Anterior cingulate cortex (tissue), 58 donors: ENCODE data around the gene TTLL13.
"Not testable (repeated sequence)": the region's sequence is repeated elsewhere in the genome, so short reads cannot be mapped to it uniquely, and the experiment has no call there.

Experiments
- DNase-seq, 58 donors: peaks; one replicate each; lab custom pipeline; 2025; lab: John Stamatoyannopoulos, UW

TTLL13 gene

GRCh38 chr15:90233387-90234095, 15.8 kb upstream of the TTLL13 start, which contains the start of gene CIB1:
CIB1 (minus strand) TSS chr15:90233941; CDS start chr15:90233885, 56 bp downstream.
- peak in 57 of 58 donors; percentile 63 to 99 (median 95) for DNase-seq

GRCh38 chr15:90234096-90234988, 15.0 kb upstream of the TTLL13 start, which contains the start of gene GDPGP1:
GDPGP1 (plus strand) TSS chr15:90234209; CDS start chr15:90240909, 6,700 bp downstream.
- DNase-seq, result peak in 3 of 58 donors; percentile 81 to 93 (median 83)

DNA sequence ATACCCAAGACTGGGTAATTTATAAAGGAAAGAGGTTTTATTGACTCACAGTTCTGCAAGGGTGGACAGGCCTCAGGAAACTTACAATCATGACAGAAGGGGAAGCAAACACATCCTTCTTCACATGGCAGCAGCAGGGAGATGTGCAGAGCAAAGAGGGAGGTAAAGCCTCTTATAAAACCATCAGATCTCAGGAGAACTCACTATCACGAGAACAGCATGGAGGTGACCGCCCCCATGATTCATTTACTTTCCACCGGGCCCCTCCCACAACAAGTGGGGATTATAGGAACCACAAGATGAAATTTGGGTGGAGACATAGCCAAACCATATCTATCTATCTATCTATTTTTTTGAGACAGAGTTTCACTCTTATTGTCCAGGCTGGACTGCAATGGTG, 10.0 kb upstream of the TTLL13 start:
- no peak for DNase-seq

DNA sequence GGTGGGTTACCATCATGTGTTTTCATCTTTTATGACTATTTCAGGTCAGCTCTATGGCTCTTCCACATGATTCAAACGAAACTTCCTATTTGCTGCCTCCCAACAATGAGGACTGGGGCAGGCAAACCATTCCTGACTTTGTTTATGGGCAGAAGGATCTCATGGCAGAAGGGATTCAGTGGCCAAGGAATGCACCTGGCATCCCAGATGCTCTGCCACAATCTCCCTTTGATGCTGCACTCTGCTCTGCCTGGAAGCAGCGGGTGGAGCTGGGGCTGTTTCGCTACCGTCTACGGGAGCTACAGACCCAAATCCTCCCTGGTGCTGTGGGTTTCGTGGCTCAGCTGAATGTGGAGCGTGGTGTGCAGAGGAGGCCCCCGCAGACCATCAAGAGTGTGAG, 8.5 kb upstream of the TTLL13 start:
- no peak for DNase-seq

DNA sequence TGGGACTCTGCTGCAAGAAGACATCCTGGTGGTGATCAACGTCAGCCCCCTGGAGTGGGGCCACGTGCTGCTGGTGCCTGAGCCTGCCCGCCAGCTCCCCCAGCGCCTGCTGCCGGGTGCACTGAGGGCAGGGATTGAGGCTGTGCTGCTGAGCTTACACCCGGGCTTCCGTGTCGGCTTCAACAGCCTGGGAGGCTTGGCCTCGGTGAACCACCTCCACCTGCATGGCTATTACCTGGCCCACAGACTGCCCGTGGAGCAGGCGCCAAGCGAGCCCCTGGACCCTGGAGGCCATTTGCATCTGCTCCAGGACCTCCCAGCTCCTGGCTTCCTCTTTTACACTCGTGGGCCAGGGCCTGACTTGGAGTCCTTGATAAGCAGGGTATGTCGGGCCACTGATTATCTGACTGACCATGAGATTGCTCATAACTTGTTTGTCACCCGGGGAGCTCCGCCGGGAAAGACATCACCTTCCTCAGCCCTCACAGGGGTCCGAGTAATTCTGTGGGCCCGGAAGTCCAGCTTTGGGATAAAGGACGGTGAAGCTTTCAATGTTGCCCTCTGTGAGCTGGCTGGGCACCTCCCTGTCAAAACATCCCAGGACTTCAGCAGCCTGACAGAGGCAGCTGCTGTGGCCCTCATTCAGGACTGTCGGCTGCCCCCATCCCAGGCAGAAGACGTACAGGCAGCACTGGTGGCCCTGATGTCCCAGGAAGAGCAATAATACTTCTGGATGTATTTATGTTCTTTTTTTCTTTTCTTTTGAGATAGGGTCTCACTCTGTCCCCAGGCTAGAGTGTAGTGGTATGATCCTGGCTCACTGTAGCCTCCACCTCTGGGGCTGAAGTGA, 7.8 kb upstream of the TTLL13 start:
- DNase-seq, result no peak

DNA sequence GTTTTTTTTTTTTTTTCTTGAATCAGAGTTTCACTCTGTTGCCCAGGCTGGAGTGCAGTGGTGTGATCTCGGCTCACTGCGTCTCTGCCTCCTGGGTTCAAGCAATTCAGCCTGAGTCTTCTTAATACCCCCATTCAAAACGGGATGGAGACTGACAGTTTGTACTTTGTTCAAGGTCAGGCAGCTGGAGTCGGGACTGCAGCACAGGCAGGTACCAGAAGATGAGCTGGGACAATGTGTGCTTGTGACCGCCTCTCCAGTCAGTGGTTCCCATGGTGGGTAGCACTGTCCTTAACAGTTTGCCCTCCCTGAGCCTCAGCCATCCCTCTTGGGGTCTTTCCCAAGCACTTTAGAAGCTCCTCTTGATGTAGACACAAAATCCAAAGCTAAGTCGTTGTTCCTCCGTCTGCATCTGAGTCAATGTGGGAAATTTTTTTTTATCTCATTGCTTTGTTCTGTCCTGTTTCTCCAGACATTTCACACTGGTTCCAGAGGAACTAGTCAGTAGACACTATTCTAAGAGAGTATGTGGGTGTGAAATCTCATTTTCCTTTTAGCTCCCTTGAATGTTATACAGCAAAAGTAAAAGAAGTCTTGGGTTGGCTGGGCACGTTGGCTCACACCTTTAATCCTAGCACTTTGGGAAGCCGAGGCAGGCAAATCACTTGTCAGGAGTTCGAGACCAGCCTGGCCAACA, 5.3 kb upstream of the TTLL13 start:
- DNase-seq, result peak in 3 of 58 donors; percentile 2 to 56 (median 22)

GRCh38 chr15:90248789-90249202, 560 bp upstream of the TTLL13 start:
- peak in 13 of 58 donors; percentile 9 to 58 (median 24) for DNase-seq

GRCh38 chr15:90257776-90258175, 8.4 kb downstream of the TTLL13 start:
- DNase-seq, result no peak

GRCh38 chr15:90259524-90259923, 10.2 kb downstream of the TTLL13 start:
- no peak for DNase-seq

DNA sequence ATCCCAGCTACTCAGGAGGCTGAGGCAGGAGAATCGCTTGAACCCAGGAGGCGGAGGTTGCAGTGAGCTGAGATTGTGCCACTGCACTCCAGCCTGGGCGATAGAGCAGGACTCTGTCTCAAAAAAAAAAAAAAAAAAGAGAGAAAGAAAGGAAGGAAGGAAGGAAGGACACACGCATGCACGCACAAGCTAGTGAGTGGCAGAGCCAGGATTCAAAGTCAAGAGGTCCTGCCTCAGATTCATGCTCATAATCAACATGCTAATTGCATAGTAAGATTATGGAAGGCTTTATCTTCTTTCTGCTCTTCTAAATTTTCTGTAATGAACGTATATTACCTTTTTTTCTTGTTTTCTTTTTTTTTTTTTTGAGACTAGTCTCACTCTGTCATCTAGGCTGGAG, 11.4 kb downstream of the TTLL13 start:
- DNase-seq, result not testable (repeated sequence)

DNA sequence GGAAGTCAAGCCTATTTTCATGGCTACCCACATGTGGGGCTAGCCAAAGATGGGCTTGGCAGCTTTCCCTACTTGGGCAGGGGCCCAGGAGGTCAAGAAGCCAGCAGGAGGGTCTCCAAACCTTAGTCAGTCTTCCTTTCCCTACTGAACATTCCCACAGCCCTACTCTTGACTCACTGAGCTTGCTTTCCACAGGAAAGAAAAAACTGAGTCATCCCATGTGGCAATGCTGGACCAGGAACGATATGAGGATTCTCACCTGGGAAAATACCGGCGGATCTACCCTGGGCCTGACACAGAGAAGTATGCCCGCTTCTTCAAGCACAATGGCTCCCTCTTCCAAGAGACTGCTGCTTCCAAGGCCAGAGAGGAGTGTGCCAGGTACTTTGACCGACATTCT, 12.5 kb downstream of the TTLL13 start:
- peak in 1 of 58 donors; percentile 2 for DNase-seq

DNA sequence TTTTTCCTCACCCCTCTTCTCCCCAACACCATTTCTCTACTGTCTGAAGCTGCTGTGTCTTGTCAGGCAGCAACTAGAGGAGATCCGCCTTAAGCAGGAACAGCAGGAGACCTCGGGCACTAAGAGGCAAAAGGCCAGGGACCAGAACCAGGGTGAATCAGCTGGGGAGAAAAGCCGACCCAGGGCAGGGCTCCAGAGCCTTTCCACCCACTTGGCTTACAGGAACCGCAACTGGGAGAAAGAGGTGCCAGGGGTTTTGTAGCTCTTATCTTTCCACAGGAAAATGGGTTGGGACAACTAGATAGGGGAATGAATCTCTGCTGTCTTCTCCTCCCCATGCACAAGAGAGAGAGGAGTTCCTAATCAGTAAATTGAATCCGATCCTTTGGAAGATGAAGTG, 13.1 kb downstream of the TTLL13 start:
- DNase-seq, result no peak

DNA sequence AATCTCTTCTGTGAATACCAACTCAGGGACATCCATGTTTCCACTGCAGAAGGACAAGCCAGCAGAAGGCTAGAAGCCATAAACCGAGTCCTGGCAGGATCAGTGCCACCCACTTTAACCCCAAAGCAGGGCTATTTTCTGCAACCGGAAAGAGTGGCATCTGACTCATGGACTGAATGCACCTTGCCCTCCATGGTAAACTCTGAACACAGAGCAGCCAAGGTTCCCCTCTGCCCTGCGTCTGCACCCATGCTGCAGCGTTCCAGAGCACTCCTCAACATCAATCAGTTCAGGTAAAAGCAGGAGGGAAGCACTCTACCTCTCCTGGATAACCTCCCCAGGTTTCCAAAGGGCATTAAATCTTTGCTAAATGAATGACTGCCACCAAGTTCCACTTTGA, 15.3 kb downstream of the TTLL13 start:
- DNase-seq, result peak in 1 of 58 donors; percentile 54

GRCh38 chr15:90265271-90266060, 16.1 kb downstream of the TTLL13 start, which contains the start of gene NGRN:
NGRN (plus strand) TSS chr15:90265672; CDS start chr15:90265713, 41 bp downstream.
- DNase-seq, result peak; percentile 57 to 97 (median 89)

GRCh38 chr15:90266061-90266431, 16.7 kb downstream of the TTLL13 start:
- DNase-seq, result peak in 27 of 58 donors; percentile 16 to 77 (median 50)

- peak in 2 of 58 donors; percentile 2 to 3 for DNase-seq
Observed at GRCh38 chr15:90266485-90266884, 17.1 kb downstream of the TTLL13 start.

GRCh38 chr15:90268415-90268814, 19.1 kb downstream of the TTLL13 start:
- DNase-seq, result no peak

DNA sequence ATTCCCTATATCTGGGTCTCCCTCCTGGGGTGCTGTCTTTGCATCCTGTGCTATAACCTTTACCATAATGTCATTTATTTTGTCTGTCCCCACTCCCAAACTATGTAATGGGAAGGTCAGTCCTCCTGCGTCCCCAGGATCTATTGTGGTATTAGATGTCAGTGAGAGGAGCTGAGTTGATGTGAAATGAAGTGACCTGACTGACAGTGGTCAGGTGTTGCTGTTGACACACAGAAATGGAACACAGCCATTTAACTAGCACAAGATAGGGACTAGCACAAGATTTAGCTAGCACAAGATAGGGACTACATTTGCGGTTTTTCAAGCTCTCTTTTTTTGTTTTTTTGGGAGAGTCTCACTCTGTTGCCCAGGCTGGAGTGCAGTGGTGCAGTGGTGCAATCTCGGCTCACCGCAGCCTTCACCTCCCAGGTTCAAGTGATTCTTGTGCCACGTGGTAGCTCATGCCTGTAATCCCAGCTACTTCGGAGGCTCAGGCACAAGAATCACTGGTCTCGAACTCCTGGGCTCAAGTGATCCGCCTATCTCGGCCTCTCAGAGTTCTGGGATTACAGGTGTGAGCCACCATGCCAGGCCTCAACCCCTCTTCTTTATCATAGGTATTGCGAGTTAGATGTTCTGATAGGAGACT, 21.3 kb downstream of the TTLL13 start:
- no peak for DNase-seq
